ENCODE data around the gene GRM7.

The GRM7 gene

DNA sequence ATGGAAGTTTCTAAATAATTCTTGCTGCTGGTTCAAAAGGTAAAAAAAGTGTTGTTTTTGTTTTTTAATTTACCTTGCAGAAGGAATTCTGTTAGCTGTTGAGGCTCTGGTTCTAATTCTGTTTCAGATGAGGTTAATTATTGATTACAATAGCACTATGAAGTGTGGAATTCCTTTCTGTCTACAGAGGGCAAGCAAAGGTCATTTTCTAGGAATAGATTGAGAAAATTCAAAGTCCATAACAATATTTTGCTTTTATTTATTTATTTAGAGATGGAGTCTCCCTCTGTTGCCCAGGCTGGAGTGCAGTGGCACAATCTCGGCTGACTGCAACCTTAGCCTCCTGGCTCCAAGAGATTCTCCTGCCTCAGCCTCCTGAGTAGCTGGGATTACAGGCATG lies 789.6 kb downstream of the GRM7 start:
- H3K9ac ChIP-seq (ENCODE audit: low read length) = no peak overlapping the region
- no peaks in the 10 kb centered on the region for H3K9me2 ChIP-seq (replicated peaks; ENCODE audit: insufficient read depth, low read length)
- no peaks in the 10 kb centered on the region for H3K79me2 ChIP-seq (ENCODE audit: low read length)
- no peaks in the 10 kb centered on the region for H3K9me3 ChIP-seq (replicated peaks; ENCODE audit: insufficient read depth, low read length)
- no peaks in the 10 kb centered on the region for H3K4me1 ChIP-seq (ENCODE audit: low read length)
- no peaks in the 10 kb centered on the region for H3K27me3 ChIP-seq (replicated peaks; ENCODE audit: insufficient read depth, low read length)
- DNase-seq = no peak
- no peaks in the 10 kb centered on the region for H3K36me3 ChIP-seq (replicated peaks; ENCODE audit: insufficient read depth, low read length)
- H3K4me2 ChIP-seq (ENCODE audit: low read depth, low read length) = no peak overlapping the region
- TF ChIP-seq, protein P1, sequence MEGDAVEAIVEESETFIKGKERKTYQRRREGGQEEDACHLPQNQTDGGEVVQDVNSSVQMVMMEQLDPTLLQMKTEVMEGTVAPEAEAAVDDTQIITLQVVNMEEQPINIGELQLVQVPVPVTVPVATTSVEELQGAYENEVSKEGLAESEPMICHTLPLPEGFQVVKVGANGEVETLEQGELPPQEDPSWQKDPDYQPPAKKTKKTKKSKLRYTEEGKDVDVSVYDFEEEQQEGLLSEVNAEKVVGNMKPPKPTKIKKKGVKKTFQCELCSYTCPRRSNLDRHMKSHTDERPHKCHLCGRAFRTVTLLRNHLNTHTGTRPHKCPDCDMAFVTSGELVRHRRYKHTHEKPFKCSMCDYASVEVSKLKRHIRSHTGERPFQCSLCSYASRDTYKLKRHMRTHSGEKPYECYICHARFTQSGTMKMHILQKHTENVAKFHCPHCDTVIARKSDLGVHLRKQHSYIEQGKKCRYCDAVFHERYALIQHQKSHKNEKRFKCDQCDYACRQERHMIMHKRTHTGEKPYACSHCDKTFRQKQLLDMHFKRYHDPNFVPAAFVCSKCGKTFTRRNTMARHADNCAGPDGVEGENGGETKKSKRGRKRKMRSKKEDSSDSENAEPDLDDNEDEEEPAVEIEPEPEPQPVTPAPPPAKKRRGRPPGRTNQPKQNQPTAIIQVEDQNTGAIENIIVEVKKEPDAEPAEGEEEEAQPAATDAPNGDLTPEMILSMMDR (IDR thresholded peaks at IDR 0.05; ENCODE audit: low read length) = no peak
- TF ChIP-seq EZH2 (optimal IDR thresholded peaks at IDR 0.05; ENCODE audit: low read depth, low read length) (no peak), EZH2phosphoT487 (IDR thresholded peaks at IDR 0.05; ENCODE audit: low read length) (no peak)
- no peak overlapping the region for H3K27ac ChIP-seq (ENCODE audit: low read length)
- H2AFZ ChIP-seq (ENCODE audit: low read length) = no peak overlapping the region
- no peak overlapping the region for H3K4me3 ChIP-seq (ENCODE audit: low read length)
- H3F3A ChIP-seq (ENCODE audit: insufficient read depth, low read length) = no peaks in the 10 kb centered on the region
- H4K20me1 ChIP-seq (ENCODE audit: insufficient read depth, low read length) = no peaks in the 10 kb centered on the region

DNA sequence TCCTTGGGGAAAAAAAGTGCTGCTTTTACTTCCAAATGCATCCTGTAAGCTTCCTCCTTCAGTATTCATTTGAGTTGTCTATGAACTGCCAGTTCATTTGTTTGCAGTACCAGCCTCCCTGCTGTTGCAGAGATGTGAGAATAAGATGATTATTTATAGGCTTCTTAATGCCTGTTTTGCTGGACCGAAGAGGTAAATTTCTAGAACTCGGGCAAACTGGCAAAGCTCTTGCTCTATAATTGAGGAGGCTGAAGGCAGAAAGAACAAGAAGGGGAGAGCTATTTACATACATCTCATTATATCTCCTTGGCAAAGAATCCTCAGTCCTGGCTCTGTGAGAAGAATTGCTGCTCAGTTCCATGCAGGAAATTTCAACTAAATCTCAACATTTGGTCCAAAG lies 790.4 kb downstream of the GRM7 start:
- no peak overlapping the region for H3K4me3 ChIP-seq (ENCODE audit: low read length)
- no peaks in the 10 kb centered on the region for H3K9me2 ChIP-seq (replicated peaks; ENCODE audit: insufficient read depth, low read length)
- H3K4me2 ChIP-seq (ENCODE audit: low read depth, low read length) = no peak overlapping the region
- H3K27me3 ChIP-seq (replicated peaks; ENCODE audit: insufficient read depth, low read length) = no peaks in the 10 kb centered on the region
- TF ChIP-seq, protein P1 (IDR thresholded peaks at IDR 0.05; ENCODE audit: low read length) = no peak
- TF ChIP-seq EZH2phosphoT487 (IDR thresholded peaks at IDR 0.05; ENCODE audit: low read length) = no peak
- no peak for TF ChIP-seq EZH2 (optimal IDR thresholded peaks at IDR 0.05; ENCODE audit: low read depth, low read length)
- no peaks in the 10 kb centered on the region for H3F3A ChIP-seq (ENCODE audit: insufficient read depth, low read length)
- no peaks in the 10 kb centered on the region for H3K4me1 ChIP-seq (ENCODE audit: low read length)
- no peaks in the 10 kb centered on the region for H3K9me3 ChIP-seq (replicated peaks; ENCODE audit: insufficient read depth, low read length)
- no peaks in the 10 kb centered on the region for H3K36me3 ChIP-seq (replicated peaks; ENCODE audit: insufficient read depth, low read length)
- H3K79me2 ChIP-seq (ENCODE audit: low read length) = no peaks in the 10 kb centered on the region
- no peaks in the 10 kb centered on the region for H4K20me1 ChIP-seq (ENCODE audit: insufficient read depth, low read length)
- no peak overlapping the region for H3K9ac ChIP-seq (ENCODE audit: low read length)
- H3K27ac ChIP-seq (ENCODE audit: low read length) = no peak overlapping the region
- H2AFZ ChIP-seq (ENCODE audit: low read length) = no peak overlapping the region
- DNase-seq = no peak

DNA sequence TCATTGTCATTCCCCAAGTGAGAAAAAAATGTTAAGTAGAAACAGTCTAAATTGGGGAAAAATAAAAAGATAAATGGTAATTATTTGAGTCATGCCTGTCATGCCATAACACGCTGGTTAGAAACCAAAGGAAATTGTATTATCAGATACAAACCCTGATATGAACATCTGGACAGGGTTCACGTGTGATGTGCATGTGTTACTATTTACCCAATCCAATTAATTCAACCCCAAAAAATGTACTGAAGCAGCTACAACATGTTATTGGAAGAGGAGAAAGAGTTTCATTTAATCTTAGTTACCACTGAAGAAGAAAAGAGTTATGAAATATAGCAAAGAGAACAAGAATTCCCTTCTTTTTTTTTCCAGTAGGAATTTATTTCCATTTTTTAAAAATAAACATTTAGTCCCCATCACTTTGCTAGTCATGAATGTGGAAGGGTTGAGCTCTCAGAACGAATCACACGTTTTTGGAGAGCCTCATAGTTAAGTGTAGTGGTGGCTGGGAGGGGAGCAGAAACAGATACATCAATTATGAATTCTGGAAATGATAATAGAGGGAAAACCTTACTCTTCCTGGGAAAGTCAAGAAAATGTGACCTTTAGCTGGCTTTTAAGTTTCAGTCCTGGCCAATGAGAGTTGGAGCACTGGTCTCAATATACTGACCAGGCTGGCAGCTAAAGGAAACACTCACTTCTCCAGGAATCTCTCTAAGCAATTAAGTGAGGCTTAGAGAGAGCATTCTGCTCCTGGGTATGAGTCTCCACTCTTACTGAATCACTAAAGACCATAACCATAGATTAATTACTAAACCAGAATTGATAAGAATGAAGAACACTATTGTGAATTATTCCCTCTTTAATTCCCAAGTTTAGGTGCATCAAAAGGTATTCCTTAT lies 796.5 kb downstream of the GRM7 start:
- no peak for TF ChIP-seq EZH2phosphoT487 (IDR thresholded peaks at IDR 0.05; ENCODE audit: low read length)
- Histone ChIP-seq H3K27ac (ENCODE audit: low read length) (no peak overlapping the region), H3K4me3 (ENCODE audit: low read length) (no peak overlapping the region), H3K27me3 (replicated peaks; ENCODE audit: insufficient read depth, low read length) (no peaks in the 10 kb centered on the region), H3K36me3 (replicated peaks; ENCODE audit: insufficient read depth, low read length) (no peaks in the 10 kb centered on the region), H3K9me3 (replicated peaks; ENCODE audit: insufficient read depth, low read length) (no peaks in the 10 kb centered on the region), H3K79me2 (ENCODE audit: low read length) (no peaks in the 10 kb centered on the region), H3K4me1 (ENCODE audit: low read length) (no peaks in the 10 kb centered on the region), H3K9me2 (replicated peaks; ENCODE audit: insufficient read depth, low read length) (no peaks in the 10 kb centered on the region), H3K9ac (ENCODE audit: low read length) (no peak overlapping the region), H4K20me1 (ENCODE audit: insufficient read depth, low read length) (no peaks in the 10 kb centered on the region), H3F3A (ENCODE audit: insufficient read depth, low read length) (no peaks in the 10 kb centered on the region), H2AFZ (ENCODE audit: low read length) (no peak overlapping the region), H3K4me2 (ENCODE audit: low read depth, low read length) (no peak overlapping the region)
- DNase-seq = no peak

DNA sequence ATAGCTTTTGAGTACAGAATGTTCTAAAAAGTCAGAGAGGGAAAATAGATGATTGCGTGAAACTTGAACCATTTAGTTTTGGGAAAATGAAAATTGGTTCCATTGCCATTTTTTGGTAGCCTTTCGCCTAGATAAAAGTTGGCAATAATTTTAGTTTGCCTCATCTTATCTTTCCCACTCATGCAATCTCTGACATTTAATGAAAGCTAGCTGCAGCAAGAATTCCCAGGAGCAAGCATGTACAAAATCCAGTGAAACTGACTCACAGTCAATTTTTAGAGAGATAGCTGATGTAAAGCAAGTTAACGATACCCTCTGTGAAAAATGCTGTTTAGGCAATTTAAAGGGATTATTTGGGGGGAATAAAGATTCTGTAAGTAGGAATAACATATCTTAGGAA lies 797.4 kb downstream of the GRM7 start:
- H3K36me3 ChIP-seq (replicated peaks; ENCODE audit: insufficient read depth, low read length) = no peaks in the 10 kb centered on the region
- H2AFZ ChIP-seq (ENCODE audit: low read length) = no peak overlapping the region
- TF ChIP-seq EZH2phosphoT487 (IDR thresholded peaks at IDR 0.05; ENCODE audit: low read length) = no peak
- TF ChIP-seq EZH2 (optimal IDR thresholded peaks at IDR 0.05; ENCODE audit: low read depth, low read length) = no peak
- TF ChIP-seq, protein P1 (IDR thresholded peaks at IDR 0.05; ENCODE audit: low read length) = no peak
- no peaks in the 10 kb centered on the region for H3K79me2 ChIP-seq (ENCODE audit: low read length)
- no peak overlapping the region for H3K4me3 ChIP-seq (ENCODE audit: low read length)
- DNase-seq = no peak
- H3K27me3 ChIP-seq (replicated peaks; ENCODE audit: insufficient read depth, low read length) = no peaks in the 10 kb centered on the region
- no peaks in the 10 kb centered on the region for H4K20me1 ChIP-seq (ENCODE audit: insufficient read depth, low read length)
- H3K4me1 ChIP-seq (ENCODE audit: low read length) = no peaks in the 10 kb centered on the region
- no peaks in the 10 kb centered on the region for H3K9me2 ChIP-seq (replicated peaks; ENCODE audit: insufficient read depth, low read length)
- no peak overlapping the region for H3K27ac ChIP-seq (ENCODE audit: low read length)
- no peaks in the 10 kb centered on the region for H3F3A ChIP-seq (ENCODE audit: insufficient read depth, low read length)
- H3K9me3 ChIP-seq (replicated peaks; ENCODE audit: insufficient read depth, low read length) = no peaks in the 10 kb centered on the region
- H3K9ac ChIP-seq (ENCODE audit: low read length) = no peak overlapping the region
- H3K4me2 ChIP-seq (ENCODE audit: low read depth, low read length) = no peak overlapping the region
